Stimulated activated CD4-positive, alpha-beta T cell treated with anti-CD3 and anti-CD28 coated beads, Interleukin-1b, Interleukin-23, amount 100 ng/mL, for 24 hours (primary cell): ENCODE results near the gene TANGO2.

ENCODE experiments used
- DNase-seq, 4 experiments: peaks; one replicate each; pipeline ENCODE4 v3.0.0-alpha.2; 2020; ENCODE audit warnings: low read depth in 4 of 4, low spot score in 1 of 4

TANGO2 gene

DNA sequence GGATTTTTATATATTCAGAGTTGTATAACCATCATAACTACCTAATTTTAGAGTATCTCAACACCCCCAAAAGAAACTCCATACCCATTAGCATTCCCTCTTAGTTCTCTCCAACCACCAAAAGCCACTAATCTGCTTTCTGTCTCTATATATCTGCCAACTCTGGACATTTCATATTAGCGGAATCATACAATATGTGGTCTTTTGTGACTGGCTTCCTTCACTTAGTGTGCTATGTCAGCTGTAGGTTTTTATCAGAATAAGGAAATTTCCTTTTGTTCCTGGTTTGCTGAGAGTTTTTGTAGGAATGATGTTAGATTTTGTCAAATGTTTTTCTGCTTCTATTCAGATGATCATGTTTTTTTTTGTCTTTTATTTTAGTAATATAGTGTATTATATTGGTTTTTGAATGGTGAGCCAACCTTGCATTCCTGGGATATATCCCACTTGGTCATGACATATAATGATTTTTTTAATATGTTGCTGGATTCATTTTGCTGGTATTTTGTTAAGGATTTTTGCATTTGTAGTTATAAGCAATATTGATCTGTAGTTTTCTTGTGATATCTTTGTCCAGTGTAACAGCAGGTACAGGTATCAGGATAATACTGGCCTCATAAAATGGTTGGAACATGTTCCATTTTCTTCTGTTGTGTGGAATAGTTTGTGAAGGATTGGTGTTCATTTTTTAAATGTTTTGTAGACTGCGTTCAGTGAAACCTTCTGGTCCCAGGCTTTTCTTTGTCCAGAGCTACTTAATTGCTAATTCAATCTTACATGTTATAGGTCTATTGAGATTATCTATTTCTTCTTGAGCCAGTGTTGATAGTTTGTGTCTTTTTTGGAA, 75.9 kb downstream of the TANGO2 start:
- DNase-seq, result no peak

DNA sequence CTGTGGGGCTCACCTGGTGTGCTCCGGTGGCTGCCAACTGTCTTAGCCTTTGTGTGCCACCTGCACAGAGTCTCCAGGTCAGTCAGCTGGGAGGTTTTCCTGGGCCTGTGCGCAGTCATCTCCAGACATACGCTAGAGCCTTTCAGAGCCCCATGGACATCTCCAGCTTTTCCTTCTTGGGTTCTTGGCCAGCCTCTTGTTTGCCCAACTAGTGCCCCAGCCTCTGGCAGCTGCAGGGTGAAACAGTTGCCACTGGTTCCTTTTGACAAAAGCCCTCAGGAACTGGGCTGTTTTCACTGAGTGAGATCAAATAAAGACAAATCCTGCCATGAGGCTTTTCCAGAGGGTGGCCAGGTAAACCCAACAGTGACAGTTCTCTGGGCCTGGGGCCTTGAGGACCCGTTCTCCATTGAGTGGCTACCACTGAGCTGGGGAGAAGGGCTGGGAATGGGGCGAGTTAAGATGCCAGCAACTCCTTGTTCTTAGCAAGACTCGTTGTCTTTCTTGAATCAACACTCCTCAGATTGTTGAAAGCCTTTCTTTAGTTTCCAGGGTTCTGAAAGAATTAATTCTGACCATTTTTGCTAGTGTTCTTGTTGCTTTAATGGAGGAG, 78.3 kb downstream of the TANGO2 start:
- no peak for DNase-seq

GRCh38 chr22:20101638-20102037, 80.7 kb downstream of the TANGO2 start:
- DNase-seq, result no peak

DNA sequence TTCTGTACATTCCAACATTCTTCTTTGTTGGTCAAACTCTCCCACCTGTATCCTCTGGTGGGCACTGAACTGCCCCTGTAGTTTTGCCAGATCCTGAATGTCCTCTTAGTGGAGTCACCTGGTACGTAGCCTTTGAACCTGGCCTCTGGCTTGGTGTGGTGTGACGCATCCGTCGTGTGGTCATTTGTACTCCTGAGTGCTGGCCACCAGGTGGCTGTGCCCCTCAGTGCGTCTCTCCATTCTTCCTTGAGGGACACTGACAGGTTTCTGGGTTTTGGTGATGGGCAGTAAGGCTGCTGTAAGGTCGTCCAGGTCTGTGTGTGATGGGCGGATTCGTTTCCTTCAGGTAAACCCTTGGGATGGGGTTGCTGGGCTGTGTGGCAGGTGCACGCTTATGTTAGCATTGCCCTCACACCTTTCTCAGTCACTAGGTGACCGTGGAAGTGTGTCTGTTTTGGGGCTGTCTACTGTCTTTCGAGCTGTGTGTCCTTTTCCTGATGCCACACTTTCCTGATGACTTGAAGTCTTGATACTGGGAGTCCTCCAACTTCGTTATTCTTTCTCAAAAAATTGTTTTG, 81.4 kb downstream of the TANGO2 start:
- DNase-seq, result no peak

DNA sequence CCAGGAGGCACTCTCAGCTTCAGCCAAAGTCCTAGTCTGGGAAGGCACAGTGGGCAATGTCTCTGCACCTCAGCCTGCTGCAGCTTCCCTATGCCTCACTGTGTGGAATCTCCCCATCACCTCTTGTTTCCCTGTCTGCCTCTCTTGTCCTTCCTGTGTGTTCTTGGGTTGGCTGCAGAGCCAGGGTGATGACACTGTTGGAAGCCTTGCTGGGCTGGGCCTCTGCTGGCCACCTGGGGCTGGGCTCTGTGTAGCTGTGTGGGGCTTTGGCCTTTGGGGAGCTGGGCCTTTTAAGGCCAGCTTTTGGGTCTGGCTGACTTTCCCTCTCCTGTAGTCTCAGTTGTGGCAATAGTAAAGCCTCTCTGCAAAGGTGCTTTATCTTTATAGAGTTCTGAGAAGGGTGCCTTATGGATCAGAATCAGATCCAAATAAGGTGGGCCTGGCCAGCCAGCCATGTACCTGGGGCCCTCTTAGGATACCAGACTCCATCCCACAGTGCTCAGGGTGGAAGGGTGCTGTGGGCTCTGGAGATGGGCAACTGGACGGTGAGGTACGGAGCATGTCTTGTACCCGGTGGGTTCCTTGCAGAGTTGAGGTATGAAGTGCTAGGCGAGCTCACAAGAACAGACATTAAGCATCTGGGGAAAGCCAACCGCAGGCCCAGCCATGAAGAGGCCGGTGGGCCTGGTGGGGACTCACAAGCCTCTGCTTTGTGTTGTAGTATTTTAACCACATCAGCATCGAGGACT, 84.7 kb downstream of the TANGO2 start:
- DNase-seq, result no peak

GRCh38 chr22:20106205-20106848, 85.4 kb downstream of the TANGO2 start:
- DNase-seq, result no peak

- DNase-seq, result no peak
Observed at GRCh38 chr22:20106849-20107237, 85.9 kb downstream of the TANGO2 start.

DNA sequence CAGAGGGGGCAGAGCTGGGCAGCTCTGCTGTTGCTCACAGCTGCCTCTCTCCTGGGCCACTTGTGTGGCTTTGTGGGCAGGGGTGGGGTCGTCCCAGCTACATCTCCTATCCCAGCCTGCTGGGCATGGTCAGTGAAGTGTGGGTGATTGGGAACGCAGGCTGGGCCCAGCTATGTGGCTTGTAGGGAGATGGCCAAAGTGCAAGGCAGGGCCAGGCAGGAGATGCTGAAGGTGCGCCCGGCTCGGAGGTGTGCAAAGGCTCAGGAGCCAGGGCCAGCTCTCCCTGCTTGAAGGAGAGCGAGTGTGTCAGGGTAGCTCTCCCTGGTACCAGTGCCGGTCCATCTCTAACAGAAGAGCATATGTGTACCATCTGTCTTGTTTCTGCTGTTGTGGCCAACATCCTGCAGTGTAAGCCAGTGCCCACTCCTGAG, 86.6 kb downstream of the TANGO2 start:
- DNase-seq, result no peak

GRCh38 chr22:20107951-20108756, 87.2 kb downstream of the TANGO2 start:
- DNase-seq, result no peak

GRCh38 chr22:20108757-20109230, 87.9 kb downstream of the TANGO2 start:
- DNase-seq, result no peak

DNA sequence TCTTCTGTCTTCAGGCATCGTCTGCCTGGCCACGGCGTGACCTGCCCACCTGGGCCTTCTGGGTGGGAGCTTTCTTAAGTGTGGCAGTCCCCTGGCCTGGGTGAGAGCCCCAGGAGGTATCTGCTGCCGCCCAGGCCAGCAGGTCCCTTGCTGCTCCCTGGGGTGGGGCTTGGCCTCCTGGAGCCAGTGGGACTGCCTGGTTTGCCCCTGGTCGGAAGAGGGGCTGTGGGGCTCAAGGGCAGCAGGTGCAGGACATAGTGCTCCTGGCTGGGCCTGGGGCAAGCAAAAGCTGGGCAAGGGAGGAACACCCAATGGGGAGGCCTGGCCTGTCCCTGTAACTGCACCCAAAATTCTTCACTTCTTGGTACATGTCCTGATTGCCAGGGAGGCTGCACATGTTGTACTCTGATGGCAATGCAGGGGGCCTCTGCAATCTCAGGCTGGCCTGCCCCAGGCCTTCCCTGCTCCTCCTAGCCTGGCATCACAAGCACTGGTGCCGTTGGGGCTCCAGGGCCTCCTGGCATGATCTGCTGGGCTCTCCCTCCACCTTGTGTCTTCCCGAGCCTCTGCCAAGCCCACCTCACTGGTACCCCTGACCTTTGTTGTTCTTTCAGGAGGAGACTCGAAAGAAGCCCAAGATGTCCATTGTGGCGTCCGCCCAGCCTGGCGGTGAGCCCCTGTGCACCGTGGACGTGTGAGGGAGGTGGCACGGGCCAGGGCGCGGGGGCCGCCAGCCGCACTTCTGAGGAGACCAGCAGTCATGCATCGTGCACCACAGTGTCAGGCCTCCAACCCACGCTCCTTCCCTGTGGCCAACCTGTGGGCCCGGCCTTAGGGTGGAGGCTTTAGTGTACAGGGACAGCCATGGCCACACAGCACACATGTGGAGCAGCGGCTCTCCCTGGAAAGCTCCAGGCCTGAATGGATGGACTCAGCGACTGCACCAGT, 88.8 kb downstream of the TANGO2 start:
- no peak for DNase-seq

DNA sequence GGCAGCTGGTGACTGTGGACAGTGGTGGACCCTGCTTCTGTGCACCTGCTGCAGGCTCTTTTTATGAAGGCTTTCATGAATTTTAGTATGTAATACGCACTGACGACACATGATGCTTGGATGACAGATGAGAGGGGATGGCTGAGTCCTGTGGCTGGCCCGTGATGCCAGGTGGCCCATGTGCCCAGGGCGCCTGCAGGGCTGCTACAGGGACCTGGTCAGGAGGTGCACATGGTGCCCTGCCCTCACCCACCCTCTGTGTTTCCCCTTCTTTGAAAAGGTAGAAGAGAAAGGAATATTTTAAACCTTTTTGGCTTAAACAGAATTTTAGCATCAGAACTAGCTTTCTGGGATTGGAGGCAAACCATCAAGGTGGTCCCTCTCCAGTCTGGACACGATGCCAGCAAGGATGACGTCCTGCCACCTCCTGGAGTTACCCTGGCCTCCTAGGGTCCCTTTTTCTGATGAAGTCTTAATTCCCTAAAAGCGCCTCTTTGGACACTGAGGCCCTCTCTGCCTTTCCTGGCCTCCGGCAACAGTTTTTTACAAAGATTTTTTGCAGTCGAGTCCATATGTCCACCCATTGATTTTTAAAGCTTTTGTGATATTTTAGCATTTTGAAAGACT, 89.6 kb downstream of the TANGO2 start:
- no peak for DNase-seq

- DNase-seq, result no peak
Observed at GRCh38 chr22:20111045-20111688, 90.3 kb downstream of the TANGO2 start.

DNA sequence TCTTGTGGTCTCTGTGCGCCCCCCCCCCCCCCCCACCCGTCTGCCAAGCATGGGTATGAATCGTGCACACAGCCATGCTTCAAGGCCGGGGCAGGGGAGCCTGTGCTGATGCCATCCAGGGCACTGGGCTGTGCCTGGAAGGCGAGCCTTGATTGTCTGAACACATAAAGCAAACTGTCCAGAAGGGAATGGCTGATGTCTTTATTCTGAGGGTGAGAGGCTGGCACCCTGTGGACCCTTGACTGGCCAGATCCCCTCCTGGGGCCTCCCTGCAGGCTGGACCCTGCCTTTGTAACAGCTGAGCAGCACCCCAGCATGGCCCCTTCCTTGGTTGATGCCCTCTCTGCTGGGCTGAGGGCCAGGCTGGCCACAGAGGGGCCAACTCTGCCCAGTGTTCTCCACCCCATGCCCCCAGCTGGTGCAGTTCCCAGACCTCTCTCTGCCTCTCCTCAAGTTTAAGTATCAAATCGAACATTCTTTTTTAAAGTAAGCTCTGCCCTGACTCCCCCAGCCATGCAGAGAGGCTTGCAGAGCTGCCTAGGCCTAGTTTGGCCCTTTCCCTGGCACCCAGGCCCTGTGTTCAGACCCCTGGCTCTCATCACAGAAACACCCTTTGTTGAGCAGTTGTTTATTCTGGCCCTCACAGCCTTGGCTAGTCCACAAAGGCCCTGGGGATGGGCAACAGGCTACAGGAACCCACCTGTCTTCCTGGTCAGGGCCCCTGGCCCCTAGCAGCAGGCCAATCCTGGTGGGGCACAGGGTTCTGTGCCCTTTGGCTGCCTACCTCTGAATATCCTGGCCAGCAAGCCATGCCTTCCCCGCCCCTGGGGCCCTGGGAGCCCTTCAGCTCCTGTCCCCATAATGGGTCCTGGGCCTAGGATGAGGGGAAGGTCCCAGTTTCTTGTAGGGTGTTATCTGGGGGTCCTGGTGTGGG, 91.0 kb downstream of the TANGO2 start:
- DNase-seq, result no peak

- no peak for DNase-seq
Observed at GRCh38 chr22:20112623-20113511, 92.0 kb downstream of the TANGO2 start.
